Breast epithelium (tissue), 3 donors: Measurements from ENCODE around the gene CD14.

ENCODE experiments used
- POLR2A ChIP-seq: fragments of 450-650 bp; IDR thresholded peaks from one replicate; pipeline ENCODE4 v1.6.1; 2016; ENCODE audit warnings: antibody characterized with exemption, mild to moderate bottlenecking, moderate library complexity
- POLR2AphosphoS5 ChIP-seq, 3 donors: sonication (generic); formaldehyde crosslinking; IDR thresholded peaks; one replicate each; pipeline ENCODE4 v1.6.1; 2017; ENCODE audit warnings: antibody characterized with exemption in 3 of 3
- TF ChIP-seq, protein P1 (sequence below), 3 donors: fragments of 450-650 bp; IDR thresholded peaks; one replicate each; pipeline ENCODE4 v1.5.1; 2016 to 2017; ENCODE audit warnings: antibody characterized with exemption in 3 of 3, mild to moderate bottlenecking in 3 of 3, moderate library complexity in 3 of 3

- TF ChIP-seq POLR2AphosphoS5 (IDR thresholded peaks at IDR 0.05): no peak
- TF ChIP-seq POLR2A: no peak
- TF ChIP-seq, protein P1, sequence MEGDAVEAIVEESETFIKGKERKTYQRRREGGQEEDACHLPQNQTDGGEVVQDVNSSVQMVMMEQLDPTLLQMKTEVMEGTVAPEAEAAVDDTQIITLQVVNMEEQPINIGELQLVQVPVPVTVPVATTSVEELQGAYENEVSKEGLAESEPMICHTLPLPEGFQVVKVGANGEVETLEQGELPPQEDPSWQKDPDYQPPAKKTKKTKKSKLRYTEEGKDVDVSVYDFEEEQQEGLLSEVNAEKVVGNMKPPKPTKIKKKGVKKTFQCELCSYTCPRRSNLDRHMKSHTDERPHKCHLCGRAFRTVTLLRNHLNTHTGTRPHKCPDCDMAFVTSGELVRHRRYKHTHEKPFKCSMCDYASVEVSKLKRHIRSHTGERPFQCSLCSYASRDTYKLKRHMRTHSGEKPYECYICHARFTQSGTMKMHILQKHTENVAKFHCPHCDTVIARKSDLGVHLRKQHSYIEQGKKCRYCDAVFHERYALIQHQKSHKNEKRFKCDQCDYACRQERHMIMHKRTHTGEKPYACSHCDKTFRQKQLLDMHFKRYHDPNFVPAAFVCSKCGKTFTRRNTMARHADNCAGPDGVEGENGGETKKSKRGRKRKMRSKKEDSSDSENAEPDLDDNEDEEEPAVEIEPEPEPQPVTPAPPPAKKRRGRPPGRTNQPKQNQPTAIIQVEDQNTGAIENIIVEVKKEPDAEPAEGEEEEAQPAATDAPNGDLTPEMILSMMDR (IDR thresholded peaks at IDR 0.05): no peak
These were observed 14.1 kb upstream of the CD14 start for GRCh38 chr5:140647042-140647419.
